ENCODE measurements around the gene ULBP2.
"Not testable (repeated sequence)": the region's sequence is repeated elsewhere in the genome, so short reads cannot be mapped to it uniquely, and the experiment has no call there.

Gene ULBP2

DNA sequence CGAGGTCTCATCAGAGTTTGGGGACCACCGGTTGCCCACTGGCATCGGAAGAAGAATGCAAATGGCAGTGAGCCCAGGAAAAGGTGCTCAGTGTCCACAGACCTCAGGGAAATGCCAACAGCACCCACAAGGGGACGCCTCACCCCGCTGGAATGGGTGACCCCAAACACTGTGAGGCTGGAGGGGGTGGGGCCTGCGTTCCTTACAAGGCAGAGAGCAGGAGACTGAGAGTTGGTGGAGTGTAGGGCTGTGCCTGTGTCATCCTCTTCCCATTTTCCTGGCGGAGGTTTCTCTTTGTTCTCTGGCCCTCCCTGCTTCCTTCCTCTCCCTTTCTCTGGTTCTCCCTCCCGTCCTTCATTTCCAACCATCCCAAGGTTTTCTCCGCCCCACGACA, 12.1 kb downstream of the ULBP2 start:
- not testable (repeated sequence) for DNase-seq

DNA sequence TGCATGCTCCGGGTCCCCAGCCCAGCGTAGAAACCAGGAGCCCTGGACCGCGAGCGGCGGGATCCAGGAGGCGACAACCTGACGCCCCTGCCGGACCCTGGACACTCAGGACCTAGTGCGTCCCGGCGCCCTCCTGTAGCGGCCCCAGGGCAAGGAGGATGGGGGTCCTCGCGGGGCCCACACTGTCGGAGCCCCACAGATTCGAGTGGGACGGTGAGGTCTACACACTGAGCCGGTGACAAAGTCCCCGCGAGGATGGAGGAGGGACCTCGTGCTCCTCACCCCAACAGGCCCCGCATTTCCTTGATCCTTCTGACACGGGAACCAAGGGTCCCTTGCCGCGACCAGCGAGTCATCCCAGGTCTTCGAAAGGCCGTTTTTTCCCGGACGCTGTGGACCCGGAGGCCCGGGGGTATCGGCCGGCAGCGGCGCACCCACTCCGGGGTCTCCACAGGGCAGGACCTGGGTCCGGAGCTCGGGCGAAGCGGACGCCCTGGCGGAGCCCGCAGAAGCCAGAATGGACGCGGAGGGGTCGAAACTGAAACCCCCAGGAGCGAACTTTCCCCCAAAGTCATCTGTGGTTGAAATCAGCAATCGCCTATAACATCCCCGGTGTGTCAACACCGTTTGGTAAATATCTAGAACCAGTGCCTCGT, 12.6 kb downstream of the ULBP2 start:
- DNase-seq: not testable (repeated sequence)

DNA sequence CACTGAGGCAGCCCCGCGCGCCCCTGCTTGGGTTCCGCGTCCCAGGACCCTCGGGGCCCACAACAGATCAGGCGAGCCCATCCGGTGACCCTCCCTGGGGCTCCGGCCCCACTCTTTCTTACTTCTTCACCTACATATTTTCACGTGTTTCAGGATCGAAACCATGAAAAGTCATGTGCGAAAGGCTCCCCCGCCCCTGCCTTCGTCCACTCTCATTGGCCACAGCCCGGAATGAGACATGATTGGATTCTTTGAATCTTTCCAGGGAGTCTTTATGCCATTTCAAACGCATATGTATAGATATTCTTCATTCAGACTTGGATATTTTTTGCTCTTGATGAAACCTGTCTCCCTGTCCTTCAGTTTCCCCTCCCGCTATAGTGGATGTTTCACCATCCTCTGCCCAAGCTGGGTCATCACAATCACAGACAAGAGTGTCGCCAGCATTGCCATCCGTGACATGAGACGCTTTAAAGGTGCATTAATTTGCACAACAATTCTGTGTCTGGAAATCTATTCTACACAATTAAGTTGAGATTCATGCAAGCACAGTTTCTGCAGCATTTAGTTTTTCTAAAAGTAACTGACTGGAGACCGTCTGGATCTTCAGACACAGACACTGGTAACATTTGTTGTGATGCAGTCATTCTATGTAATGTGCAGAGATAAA, 13.3 kb downstream of the ULBP2 start:
- not testable (repeated sequence) for DNase-seq

DNA sequence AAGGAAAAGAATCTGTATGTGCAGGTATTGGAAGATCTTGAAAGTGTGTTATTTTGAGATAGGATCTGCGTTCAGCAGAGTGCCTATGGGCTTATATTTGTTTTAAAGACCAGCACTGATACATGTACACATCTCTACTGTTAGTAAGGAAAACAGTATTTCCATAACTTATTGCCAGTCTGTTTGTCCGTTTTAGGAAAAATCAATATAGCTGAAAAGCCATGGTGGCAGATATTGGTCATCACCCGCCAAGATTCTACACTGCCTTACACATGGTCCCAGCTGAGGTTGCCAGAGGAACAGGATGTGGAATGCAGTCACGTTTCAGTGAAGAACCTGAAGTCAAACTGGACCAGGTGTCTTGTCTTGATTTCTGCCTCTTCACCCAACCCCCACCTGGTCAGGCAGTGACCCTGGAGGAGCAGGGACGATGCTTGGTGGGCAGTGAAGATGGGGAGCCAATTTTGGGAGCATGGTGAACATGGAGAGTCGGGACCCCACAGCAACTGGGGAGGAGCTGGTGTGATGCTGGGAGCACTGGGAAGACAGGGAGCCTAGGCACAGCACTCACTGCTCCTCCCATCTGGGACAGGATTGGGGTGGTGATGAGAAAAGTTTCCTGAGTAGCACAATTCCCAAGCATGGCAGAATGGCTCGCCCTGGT, 14.0 kb downstream of the ULBP2 start:
- DNase-seq: not testable (repeated sequence)

DNA sequence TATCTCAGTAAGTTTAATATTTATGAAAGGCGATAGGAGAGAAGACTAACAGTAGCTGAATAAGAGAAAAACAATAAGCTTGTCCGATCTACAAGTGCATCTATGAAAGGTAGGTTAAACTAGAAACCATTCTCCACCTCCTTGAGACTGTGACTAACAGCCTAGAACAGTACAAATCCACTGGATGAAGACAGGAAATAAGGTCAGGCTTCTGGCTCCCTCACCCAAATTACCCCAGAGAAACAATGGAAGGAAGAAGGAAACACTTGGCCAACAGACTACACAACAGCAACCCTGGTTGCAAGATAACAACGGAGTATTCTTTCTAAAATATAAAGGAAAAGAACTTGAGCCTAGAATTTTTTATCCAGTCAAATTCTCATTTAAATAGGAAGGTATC, 16.3 kb downstream of the ULBP2 start:
- DNase-seq: not testable (repeated sequence)

DNA sequence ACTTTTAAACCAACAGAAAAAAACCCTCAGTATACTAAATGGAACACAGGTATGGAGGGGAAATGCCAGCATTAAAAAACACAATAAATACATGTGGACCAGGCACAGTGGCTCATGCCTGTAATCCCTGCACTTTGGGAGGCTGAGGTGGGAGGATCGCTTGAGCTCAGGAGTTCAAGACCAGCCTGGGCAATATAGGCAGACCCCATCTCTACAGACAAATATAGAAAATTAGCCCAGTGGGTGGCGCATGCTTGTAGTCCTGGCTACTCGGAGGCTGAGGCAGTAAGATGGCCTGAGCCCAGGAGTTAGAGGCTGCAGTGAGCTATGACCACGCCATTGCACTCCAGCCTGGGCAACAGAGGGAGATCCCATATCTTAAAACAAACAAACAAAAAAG, 18.0 kb downstream of the ULBP2 start:
- DNase-seq: not testable (repeated sequence)

DNA sequence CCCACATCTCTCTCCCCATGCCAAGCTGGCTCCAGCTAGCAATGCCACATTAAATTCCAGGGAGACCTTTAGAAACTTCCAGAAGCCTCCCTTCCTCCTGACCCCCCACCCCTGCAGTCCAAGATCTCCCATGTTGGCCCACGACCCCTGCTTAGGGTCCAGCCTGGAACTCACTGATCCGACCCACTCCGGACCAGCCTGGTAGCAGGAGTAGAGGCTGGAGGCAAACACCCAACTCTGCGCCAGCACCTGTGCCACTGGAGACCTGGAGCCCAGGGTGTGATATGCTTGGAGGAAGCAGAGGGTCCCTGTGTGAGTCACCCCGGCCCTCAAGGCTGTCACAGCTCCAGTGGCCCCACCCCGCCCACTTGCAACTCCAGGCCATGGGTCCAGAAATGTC, 18.7 kb downstream of the ULBP2 start:
- DNase-seq: no peak

DNA sequence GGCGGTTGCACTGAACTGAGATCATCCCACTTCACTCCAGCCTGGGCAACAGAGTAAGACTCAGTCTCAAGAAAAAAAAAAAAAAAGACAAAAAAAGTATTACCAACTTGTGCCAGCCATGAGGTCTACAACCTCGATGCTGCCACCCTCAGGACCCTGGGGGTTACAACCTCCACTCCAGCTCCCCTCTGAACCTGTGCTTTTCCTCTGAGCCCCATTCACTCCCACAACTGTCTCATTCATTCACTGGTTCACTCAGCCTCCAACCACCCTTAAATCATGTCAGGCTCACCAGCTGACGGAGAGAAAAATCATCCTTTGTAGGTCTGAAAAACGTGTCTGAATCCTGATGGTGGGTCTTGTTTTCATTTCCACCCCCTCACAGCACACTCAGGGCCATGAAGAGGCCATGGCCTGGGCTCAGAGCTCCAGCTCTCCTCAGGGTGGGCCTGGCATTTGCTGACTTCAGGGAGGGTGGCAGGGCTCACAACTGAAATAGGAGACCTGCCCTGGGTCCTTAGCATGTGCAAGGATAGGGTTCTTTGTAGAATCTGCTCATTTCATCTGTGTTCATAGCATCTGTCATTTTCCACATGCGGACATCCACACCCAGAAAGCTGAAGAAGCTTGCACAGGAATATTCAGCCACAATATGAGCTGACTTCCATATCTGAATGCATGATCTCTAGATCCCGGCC, 20.1 kb downstream of the ULBP2 start:
- no peak for DNase-seq

DNA sequence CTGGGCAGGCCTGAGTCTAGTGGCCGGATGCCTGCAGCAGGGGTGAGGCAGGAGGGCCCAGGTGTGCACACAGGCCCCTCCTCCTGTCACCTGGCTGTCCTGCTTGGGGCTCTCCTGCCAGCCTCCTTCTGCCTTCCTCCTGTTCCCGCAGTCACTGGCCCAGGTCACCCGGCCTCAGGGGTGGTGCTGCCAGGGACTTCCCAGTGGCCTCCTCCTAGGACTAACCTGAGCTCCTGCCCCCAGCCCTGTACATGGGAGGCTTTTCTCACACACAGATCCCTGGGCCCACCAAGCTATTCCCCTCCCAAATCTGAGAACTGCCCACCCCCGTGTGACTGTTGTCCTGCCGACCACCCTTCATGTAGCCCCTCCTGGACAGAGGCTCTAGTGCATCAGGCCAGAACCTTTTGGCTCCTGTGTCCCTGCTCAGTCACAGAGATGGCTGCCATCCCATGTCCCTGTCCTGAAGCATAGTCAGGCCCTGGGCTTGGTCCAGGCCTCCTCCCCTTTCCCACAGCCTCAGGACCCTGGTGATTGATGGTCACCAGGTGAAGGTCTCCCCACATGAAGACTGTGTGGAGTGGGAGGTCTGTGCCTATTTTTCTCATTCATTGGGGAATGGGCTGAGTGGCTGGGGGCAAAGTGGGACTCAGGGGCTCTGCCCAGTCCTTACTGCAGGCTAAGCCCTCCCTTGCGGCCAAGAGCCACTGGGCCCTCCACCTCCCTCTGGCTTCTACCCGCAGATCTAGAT, 20.8 kb downstream of the ULBP2 start:
- no peak for DNase-seq

DNA sequence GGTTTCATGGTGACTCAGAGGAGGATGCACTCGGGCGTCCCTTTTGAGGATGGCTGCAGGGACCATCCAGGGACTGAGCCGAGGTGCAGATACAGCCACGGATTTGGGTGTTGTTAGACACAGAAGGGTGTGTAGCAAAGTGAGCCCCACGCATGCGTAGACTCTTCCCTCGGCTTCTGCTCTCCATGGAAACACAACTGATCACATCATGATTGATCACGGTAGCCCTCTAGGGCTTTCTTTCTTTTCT, 21.3 kb downstream of the ULBP2 start:
- no peak for DNase-seq

DNA sequence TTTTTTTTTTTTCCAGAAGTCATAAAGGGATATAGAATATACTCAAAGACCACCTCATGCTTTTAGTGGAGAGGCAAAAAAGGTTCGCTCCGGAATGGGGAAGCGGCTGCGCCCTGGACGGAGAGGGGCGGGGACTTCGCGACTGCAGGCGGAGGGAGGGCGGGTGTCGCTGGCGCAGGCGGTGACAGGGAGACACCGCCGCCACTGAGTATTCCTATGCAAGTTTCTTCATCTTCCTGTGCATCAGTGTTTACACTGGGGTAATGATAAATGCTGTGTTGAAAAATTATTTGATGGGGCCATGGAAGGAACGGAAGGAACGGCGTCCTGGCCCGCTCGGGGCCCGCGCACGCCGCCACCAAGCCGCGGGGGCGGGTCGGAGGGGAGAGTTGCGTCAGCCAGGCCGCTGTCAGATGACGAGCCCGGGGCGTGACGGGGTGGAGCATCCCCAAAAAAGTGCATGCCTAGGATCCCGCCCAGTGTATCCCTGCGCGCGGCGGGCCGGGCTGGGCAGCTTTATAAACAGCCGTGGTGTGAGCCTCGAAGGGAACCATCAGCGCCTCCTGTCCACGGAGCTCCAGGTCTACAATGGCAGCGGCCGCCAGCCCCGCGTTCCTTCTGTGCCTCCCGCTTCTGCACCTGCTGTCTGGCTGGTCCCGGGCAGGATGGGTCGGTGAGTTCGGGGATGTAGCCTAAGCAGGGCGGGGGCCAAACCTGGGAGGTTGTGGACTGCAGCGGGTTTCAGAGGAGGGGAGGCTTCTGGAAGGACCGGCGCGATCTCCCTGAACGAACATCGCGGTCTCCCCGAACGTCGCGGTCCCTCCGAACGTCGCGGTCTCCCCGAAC, 21.9 kb downstream of the ULBP2 start, which contains the start of gene ULBP1:
TSS of gene ULBP1 (plus strand) at position 482 of the 846 bp plus-strand sequence. CDS start at position 589, 107 bp downstream.
- peak; percentile 55 for DNase-seq

DNA sequence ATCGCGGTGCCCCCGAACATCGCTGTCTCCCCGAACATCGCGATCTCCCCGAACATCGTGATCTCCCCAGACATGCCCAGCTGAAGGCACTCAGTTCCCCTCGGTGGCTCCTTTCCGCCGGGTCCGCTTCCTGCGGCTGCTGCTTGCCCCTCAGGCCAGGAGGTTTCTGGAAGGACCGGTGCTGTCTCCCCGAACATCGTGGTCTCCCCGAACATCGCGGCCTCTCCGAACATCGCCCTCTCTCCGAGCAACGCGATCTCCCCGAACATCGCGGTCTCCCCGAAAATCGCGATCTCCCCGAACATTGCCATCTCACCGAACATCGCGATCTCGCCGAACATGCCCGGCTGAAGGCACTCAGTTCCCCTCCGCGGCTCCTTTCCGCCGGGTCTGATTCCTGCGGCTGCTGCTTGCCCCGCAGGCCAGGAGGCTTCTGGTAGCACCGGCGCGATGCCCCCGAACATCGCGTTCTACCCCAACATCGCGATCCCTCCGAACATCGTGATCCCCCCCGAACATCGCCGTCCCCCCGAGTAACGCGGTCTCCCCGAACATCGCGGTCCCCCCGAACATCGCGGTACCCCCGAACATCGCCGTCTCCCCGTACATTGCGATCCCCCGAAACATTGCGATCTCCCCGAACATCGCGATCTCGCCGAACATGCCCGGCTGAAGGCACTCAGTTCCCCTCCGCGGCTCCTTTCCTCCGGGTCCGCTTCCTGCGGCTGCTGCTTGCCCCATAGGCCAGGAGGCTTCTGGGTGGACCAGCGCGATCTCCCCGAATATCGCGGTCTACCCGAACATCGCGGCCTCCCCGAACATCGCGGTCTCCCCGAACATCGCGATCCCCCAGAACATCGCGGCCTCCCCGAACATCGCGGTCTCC, 22.7 kb downstream of the ULBP2 start:
- no peak for DNase-seq

DNA sequence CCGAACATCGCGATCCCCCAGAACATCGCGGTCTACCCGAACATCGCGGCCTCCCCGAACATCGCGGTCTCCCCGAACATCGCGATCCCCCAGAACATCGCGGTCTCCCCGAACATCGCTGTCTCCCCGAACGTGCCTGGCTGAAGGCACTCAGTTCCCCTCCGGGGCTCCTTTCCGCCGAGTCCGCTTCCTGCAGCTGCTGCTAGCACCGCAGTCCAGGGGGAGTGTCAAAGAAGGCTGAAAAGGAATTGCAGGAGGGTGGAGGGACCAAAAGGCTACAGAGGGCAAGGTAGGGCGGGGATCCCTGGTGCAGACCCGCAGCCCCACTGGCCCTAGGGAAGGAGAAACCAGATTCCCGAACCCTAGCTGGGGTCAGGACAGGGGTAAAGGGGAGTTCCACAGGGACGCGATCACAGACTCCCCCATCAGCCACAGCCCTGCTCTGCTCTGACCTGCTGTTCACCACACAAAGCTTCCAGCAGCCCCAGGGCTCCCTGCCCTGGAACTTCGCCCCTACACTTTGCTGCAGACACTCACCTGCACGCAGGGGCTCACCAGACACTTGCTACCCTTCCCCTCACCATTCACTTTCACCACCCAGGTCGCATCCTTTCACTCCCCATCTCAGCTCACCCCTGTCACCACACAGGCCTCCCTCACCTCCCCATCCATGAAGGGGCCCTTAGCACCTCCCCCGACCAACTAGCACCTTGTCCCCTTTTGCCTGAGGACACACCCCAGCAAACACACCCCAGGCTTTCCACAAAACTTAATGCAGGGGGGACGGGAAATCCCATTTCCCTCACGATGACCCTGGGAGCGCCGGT, 23.6 kb downstream of the ULBP2 start:
- DNase-seq: no peak

DNA sequence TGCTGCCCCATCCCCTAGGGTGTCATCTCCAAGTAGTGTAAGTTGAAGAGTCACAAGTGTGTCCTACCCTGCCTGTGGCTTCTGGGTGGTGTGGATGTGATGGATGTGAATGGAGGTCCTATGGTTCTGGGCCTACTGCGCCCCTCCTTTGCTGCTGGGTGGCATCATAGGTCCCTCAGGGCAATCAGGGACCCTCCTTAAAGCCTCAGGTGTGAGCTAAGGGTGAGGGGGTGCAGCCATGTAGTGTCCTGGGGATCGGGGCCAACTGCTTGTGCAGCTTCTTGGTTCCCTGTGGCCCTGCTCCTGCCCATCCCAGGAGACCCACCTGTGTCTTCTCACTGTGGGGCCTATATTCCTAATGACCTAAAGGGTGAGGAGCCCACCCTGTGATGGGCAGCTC, 24.5 kb downstream of the ULBP2 start:
- DNase-seq: not testable (repeated sequence)

DNA sequence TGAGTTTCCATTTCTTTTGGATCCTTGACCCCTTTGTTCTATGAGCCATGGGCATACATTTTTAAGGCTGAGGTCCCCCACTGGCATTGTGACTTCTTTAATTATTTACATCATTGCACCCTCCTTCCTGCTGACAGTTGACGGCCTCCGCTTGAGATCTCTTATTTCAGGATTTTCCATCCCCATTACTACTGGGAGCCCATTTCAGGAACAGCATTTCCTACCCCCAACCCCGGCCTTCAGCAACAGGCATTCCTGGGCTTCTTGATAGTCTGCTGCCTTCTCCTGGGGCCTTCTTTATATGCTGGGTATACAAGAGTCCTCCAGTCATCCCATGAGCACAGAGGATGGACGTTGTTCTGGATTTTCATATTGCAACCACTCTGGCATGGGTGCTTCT, 25.8 kb downstream of the ULBP2 start:
- DNase-seq: no peak

DNA sequence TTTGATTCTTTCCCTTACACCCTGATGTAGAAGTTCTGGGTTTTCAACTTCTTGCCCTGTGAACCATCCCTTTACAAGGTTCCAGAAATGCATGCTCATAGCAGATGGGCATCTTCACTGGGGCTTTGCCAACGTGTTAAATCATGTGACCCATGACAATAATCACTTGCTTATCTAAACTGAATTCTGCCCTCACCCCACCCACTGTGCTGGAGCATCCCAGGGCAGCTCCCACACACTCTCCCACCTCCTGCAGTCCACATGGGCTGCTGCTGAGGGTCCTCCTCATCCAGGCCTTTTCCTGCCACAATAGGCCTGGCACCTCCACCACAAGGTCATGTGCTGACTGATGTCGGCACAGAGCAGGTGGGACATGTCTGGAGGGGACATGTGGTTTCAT, 26.2 kb downstream of the ULBP2 start:
- DNase-seq: not testable (repeated sequence)

DNA sequence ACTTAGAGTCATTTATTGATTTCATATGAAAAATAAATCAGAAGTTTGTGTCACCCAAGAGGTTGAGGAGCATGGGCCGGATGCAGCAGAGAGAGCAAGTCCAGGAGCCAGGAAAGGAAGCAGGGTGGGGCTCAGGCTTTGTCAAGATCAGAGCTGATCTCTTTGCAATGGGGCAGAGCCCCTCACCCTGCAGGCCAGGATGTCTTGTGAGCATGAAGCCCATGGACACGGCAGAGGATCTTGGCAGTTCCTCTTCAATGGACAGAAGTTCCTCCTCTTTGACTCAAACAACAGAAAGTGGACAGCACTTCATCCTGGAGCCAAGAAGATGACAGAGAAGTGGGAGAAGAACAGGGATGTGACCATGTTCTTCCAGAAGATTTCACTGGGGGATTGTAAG, 27.1 kb downstream of the ULBP2 start:
- DNase-seq: not testable (repeated sequence)

DNA sequence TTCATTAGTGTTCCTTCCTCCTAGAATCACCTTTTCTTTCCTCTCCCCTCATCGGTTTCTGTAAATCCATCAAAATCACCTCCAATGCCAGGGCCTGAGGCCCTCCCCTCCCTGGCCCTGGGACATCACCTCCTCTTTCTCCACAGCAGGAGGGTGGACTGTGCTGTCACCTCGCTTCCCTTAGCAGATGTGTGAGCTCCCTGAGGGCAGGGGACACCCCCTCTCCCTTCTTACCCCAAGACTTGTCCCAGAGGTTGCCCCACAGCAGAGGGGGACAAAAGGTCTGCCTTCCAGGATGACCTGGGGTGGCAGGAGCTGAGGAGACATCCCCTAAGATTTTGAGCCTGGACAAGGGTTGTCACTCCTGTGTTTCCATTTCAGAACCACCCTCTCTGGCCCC, 27.8 kb downstream of the ULBP2 start:
- DNase-seq: no peak

DNA sequence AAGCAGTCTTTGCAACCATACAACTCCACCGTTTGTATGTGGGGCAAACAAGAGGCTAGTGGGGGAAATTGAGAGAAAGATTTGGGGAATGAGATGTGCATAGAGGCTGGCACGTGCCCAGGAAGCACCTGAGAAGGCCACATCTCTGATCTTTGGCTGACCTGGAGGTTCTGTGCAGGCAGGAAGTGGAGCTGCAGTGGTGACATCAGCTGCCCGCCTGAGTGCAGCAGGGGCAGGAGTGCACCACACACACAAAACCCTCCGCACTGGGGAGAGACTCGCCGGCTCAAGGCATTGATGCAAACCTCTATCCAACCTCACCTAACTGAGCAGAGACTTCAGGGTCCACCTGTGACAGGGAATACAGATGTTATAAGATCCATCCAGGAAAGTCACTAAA, 32.6 kb downstream of the ULBP2 start:
- not testable (repeated sequence) for DNase-seq

DNA sequence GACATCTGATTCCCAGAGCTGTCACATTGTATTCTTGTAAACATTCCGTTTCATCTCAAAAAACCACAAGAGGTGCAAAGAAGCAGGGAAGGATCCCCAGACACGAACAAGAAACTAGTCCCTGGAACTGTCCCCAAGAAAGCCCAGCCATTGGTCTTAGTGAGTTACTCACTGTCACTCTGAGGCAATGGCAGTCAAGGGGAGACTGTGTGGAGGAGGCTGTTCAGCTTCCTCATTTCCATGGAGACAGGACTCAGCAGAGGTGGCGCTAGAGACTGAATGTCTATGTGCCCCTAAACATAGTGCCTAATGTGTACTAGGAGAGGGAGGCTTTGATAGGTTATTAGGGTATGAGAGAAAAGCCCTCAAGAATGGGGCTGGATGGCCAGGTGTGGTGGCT, 33.0 kb downstream of the ULBP2 start:
- no peak for DNase-seq

Data from activated CD4-positive, alpha-beta T cell treated with anti-CD3 and anti-CD28 coated beads for 1 hour (primary cell).